ENCODE data around the gene BNIP3. TPM values are rescaled to one million over a fixed set of nuclear protein-coding genes. Genes with fewer than 3 reads are reported as not detected.
"Not testable (repeated sequence)": the region's sequence is repeated elsewhere in the genome, so short reads cannot be mapped to it uniquely, and the experiment has no call there.

The BNIP3 gene
- total RNA-seq, 1 donor, result 81.4 TPM

DNA sequence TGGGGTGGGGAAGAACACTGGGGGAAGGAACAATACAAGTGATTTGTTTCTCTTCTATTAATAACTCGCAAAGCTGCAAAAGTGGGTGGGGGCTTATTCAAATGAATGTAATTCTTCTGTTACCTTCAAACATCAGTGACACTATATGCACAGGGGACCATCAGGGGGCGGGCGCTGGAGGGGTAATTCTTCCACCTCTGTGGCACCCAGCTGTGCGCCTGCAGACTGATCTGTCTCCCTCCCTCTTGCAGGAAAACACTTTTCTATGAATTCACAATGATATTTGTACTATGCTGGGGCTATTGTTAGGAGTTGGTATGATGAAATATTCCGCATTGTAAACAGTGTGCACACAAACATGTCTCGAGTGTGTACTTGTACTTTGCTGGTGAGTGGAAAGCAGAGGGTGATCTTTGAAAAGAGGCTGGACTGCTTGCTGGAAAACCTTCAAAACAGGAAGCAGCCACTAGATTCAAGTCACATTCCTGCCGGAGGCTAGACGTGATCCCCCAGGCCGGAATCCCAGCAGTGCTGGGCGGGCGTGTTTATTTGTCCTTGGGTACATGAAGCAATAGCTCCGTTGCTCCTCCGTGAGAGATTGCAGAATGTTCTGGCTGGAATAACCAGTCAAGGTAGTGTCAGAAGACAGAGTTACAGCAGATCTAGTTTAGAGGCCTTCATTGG, 15.8 kb upstream of the BNIP3 start:
- TF ChIP-seq, protein P1, sequence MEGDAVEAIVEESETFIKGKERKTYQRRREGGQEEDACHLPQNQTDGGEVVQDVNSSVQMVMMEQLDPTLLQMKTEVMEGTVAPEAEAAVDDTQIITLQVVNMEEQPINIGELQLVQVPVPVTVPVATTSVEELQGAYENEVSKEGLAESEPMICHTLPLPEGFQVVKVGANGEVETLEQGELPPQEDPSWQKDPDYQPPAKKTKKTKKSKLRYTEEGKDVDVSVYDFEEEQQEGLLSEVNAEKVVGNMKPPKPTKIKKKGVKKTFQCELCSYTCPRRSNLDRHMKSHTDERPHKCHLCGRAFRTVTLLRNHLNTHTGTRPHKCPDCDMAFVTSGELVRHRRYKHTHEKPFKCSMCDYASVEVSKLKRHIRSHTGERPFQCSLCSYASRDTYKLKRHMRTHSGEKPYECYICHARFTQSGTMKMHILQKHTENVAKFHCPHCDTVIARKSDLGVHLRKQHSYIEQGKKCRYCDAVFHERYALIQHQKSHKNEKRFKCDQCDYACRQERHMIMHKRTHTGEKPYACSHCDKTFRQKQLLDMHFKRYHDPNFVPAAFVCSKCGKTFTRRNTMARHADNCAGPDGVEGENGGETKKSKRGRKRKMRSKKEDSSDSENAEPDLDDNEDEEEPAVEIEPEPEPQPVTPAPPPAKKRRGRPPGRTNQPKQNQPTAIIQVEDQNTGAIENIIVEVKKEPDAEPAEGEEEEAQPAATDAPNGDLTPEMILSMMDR (IDR thresholded peaks at IDR 0.05; ENCODE audit: insufficient read depth, low read length), result no peak
- no peak overlapping the region for H3K4me3 ChIP-seq (ENCODE audit: low read depth, low read length)
- DNase-seq (ENCODE audit: low read depth), result peak; percentile 69

DNA sequence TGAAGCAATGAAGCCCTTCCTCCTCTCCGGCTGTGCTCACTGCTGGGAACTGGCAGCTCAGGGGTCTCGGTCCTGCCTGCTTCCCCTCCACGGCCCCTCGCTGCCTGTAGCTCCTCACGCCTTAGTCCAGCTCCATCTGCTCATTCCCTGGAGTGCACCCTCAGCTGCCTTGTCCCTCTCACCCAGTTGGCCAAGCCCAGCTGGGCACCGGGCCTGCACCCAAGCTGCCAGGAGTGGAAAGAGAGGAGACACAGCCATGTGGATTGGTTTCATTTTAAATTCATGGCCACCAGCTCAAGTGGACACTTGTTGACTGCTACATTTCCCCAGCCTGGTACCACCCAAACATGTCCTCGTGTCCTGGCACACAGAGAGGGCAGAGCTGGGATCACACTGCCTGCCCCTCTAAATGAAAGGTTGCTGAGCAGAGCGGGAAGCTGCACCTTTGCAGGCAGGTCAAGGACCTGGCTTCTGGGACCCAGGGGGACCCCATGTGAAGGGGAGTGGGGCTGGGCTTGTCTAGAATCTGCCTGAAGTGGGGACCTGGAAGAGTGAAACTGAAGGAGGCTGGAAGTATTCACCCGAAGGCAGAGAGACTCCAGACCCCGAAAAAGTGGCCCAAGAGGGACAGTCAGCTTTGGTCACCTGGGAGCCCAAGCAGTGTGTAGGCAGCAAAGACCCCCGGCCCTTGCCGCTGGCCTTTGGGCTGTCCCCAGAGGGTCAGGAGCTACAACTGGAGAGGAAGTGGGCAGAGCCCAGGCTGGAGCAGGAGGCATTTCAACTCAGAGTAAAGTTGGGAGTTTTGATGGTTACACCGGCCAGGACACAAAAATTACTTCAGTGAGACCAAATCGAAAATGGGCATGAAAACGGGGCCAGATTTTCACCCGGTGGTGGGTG, 15.0 kb upstream of the BNIP3 start:
- no peak for DNase-seq (ENCODE audit: low read depth)
- TF ChIP-seq, protein P1 (IDR thresholded peaks at IDR 0.05; ENCODE audit: insufficient read depth, low read length), result no peak
- H3K4me3 ChIP-seq (ENCODE audit: low read depth, low read length), result no peak overlapping the region

DNA sequence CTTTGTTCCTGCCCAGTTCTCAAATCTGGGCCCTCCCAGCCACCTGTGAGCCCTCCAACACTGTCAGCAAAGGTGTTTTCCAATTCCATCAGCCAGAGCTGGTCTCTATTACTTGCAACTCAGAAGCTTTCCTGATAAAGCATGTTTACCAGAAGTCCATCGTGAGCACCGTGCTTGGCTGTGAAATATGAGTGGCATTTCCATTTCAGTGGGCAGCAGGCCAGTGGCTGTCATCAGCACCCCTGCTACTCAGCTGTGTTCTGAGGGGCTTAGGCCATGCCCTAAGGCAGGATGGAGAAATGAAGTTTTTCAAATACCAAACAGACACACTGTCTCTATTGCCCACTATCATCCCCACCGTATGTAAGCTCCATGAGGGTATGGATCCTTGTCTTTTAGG, 12.7 kb upstream of the BNIP3 start:
- no peak overlapping the region for H3K4me3 ChIP-seq (ENCODE audit: low read depth, low read length)

DNA sequence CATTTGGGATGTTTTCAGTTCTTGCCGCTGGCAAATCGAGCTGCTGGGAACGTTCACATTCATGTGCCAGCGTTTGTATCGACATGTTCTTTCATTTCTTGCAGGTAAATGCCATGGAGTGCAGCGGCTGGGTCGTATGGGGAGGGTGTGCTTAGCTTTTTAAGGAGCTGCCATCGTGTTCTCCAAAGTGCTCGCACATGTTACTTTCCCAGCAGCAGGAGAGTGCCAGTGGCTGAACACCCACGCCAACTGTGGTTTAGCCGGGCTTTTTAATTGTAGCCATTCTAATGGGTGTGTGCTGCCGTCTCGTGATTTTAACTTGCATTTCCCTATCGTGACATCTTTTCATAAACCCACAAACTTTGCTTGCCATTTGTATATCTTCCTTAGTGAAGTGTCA, 11.6 kb upstream of the BNIP3 start:
- no peak overlapping the region for H3K4me3 ChIP-seq (ENCODE audit: low read depth, low read length)
- TF ChIP-seq, protein P1 (IDR thresholded peaks at IDR 0.05; ENCODE audit: insufficient read depth, low read length), result no peak
- no peak for DNase-seq (ENCODE audit: low read depth)

More for the DNA sequence above, 12.7 kb upstream of the BNIP3 start:
- TF ChIP-seq, protein P1 (IDR thresholded peaks at IDR 0.05; ENCODE audit: insufficient read depth, low read length), result no peak
- DNase-seq (ENCODE audit: low read depth), result no peak

DNA sequence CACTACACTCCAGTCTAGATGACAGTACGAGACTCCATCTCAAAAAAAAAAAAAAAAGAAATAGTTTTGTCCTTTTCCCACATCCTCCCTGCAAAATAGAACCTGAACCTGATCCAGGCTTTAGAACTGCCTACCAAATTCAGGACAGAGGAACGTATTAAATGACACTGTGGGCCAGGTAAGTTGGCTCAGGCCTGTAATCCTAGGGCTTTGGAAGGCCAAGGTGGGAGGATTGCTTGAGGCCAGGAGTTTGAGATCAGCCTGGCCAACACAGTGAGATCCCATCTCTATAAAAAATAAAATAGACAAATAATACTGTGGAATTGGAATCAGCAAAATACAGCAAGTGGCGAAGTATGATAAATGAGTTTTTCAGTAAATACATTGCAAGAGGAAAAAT, 10.0 kb upstream of the BNIP3 start:
- DNase-seq (ENCODE audit: low read depth), result no peak
- no peak overlapping the region for H3K4me3 ChIP-seq (ENCODE audit: low read depth, low read length)
- TF ChIP-seq, protein P1 (IDR thresholded peaks at IDR 0.05; ENCODE audit: insufficient read depth, low read length), result no peak

DNA sequence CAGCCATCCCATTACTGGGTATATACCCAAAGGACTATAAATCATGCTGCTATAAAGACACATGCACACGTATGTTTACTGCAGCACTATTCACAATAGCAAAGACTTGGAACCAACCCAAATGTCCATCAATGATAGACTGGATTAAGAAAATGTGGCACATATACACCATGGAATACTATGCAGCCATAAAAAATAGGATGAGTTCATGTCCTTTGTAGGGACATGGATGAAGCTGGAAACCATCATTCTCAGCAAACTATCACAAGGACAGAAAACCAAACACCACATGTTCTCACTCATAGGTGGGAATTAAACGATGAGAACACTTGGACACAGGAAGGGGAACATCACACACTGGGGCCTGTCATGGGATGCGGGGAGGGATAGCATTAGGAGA, 6.1 kb upstream of the BNIP3 start:
- not testable (repeated sequence) for DNase-seq (ENCODE audit: low read depth); H3K4me3 ChIP-seq (ENCODE audit: low read depth, low read length)

DNA sequence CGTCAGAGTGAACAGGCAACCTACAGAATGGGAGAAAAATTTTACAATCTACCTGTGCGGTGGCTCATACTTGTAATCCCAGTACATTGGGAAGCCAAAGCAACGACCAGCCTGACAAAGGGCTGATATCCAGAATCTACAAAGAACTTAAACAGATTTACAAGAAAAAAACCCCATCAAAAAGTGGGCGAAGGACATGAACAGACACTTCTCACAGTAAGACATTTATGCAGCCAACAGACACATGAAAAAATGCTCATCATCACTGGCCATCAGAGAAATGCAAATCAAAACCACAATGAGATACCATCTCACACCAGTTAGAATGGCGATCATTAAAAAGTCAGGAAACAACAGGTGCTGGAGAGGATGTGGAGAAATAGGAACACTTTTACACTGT, 5.6 kb upstream of the BNIP3 start:
- DNase-seq (ENCODE audit: low read depth); H3K4me3 ChIP-seq (ENCODE audit: low read depth, low read length): not testable (repeated sequence)

DNA sequence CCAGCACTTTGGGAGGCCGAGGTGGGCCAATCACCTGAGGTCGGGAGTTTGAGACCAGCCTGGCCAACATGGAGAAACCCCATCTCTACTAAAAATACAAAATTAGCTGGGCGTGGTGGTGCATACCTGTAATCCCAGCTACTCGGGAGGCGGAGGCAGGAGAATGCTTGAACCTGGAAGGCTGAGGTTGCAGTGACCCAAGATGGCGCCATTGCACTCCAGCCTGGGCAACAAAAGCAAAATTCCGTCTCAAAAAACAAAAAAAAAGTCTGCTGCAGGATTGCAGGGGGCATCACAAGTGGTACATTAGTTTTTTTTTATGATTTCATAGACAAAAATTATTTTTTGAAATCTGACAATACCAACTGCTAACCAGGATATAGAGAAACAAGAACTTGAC, 5.1 kb upstream of the BNIP3 start:
- DNase-seq (ENCODE audit: low read depth); H3K4me3 ChIP-seq (ENCODE audit: low read depth, low read length): not testable (repeated sequence)

Measured in fibroblast of the aortic adventitia (primary cell).